Inflammatory macrophage treated with lipopolysaccharide for 4 hours (primary cell): ENCODE data around the gene EPHB1.
"Not testable (repeated sequence)": the region's sequence is repeated elsewhere in the genome, so short reads cannot be mapped to it uniquely, and the experiment has no call there.

Experiments
- DNase-seq: peaks from one replicate; pipeline ENCODE4 v3.0.0-alpha.2; 2020

EPHB1 gene

GRCh38 chr3:135093121-135093520, 298.1 kb downstream of the EPHB1 start:
- no peak for DNase-seq

- no peak for DNase-seq
Observed at GRCh38 chr3:135097276-135097946, 302.4 kb downstream of the EPHB1 start.

GRCh38 chr3:135099734-135100355, 304.8 kb downstream of the EPHB1 start:
- DNase-seq = no peak

GRCh38 chr3:135100366-135100765, 305.3 kb downstream of the EPHB1 start:
- no peak for DNase-seq

- DNase-seq = no peak
Observed at GRCh38 chr3:135103917-135104316, 308.9 kb downstream of the EPHB1 start.

- DNase-seq = no peak
Observed at GRCh38 chr3:135106445-135106844, 311.4 kb downstream of the EPHB1 start.

- no peak for DNase-seq
Observed at GRCh38 chr3:135107043-135107442, 312.0 kb downstream of the EPHB1 start.

- no peak for DNase-seq
Observed at GRCh38 chr3:135109681-135110080, 314.6 kb downstream of the EPHB1 start.

GRCh38 chr3:135114551-135114950, 319.5 kb downstream of the EPHB1 start:
- not testable (repeated sequence) for DNase-seq

- DNase-seq = no peak
Observed at GRCh38 chr3:135117977-135118376, 322.9 kb downstream of the EPHB1 start.

GRCh38 chr3:135118792-135119191, 323.7 kb downstream of the EPHB1 start:
- DNase-seq = no peak

GRCh38 chr3:135125171-135125801, 330.2 kb downstream of the EPHB1 start:
- DNase-seq = no peak

- no peak for DNase-seq
Observed at GRCh38 chr3:135127946-135128470, 332.9 kb downstream of the EPHB1 start.

GRCh38 chr3:135128818-135129217, 333.8 kb downstream of the EPHB1 start:
- DNase-seq = no peak

- DNase-seq = no peak
Observed at GRCh38 chr3:135131290-135131689, 336.2 kb downstream of the EPHB1 start.

- no peak for DNase-seq
Observed at GRCh38 chr3:135133905-135134683, 339.0 kb downstream of the EPHB1 start.

GRCh38 chr3:135134684-135135075, 339.6 kb downstream of the EPHB1 start:
- DNase-seq = no peak

GRCh38 chr3:135135445-135135844, 340.4 kb downstream of the EPHB1 start:
- no peak for DNase-seq

- DNase-seq = no peak
Observed at GRCh38 chr3:135136361-135137100, 341.5 kb downstream of the EPHB1 start.

- DNase-seq = no peak
Observed at GRCh38 chr3:135137296-135137695, 342.2 kb downstream of the EPHB1 start.

GRCh38 chr3:135138776-135139175, 343.7 kb downstream of the EPHB1 start:
- no peak for DNase-seq

- no peak for DNase-seq
Observed at GRCh38 chr3:135140591-135140990, 345.5 kb downstream of the EPHB1 start.

GRCh38 chr3:135141160-135141559, 346.1 kb downstream of the EPHB1 start:
- no peak for DNase-seq
